HepG2 (cell line): ENCODE data around the gene CCDC102B. TPM values are rescaled to one million over a fixed set of nuclear protein-coding genes. Genes with fewer than 3 reads are reported as not detected.

Experiments used
- ATAC-seq: fragments of 200-7000 bp; cut with Tn5 transposase; 3 replicates; pipeline ENCODE4 v1.9.1; 2020; ENCODE audit warnings: mild to moderate bottlenecking, moderate library complexity
- BruUV-seq: library from RNA; stranded (reverse); fragments of 400-500 nt; replicated peaks from 2 replicates; lab custom pipeline; 2021; lab: Mats Ljungman, UMichigan
- CTCF ChIA-PET: fragments of 300-600 bp; formaldehyde crosslinking; extraction: SDS; loops from one replicate; lab custom pipeline; 2021; ENCODE audit warnings: low total read pairs, inconsistent platforms, low intra/inter-chr PET ratio; lab: Yijun Ruan, JAX
- POLR2A ChIA-PET: fragments of 350-600 bp; sonication (Branson Sonifier 250); formaldehyde crosslinking; loops from one replicate; lab custom pipeline; 2020; ENCODE audit warnings: antibody characterized with exemption, inconsistent platforms; lab: Yijun Ruan, JAX
- DNase-seq: peaks from one replicate; pipeline ENCODE4 v3.0.0-alpha.2; 2015; ENCODE audit warnings: low spot score
- FAIRE-seq: peaks from 3 replicates; lab custom pipeline; 2011; peaks lifted over from hg19 to GRCh38; lab: Jason Lieb, UNC
- H2AFZ ChIP-seq: one replicate; pipeline ENCODE4 v1.6.1; 2011; ENCODE audit warnings: low read length, inconsistent platforms
- H3K27ac ChIP-seq: fragments of 300-600 bp; 3 replicates; pipeline ENCODE4 v1.8.0; 2011; ENCODE audit warnings: mixed run types, mild to moderate bottlenecking, mixed read lengths, low read length, inconsistent platforms; ENCODE audit not compliant: insufficient read depth; ENCODE audit errors: extremely low read length
- H3K27me3 ChIP-seq, 2 experiments: fragments of 200-600 bp in 1 of 2; 2 replicates in 1 of 2; 3 replicates in 1 of 2; pipeline versions ENCODE4 v1.6.0 to v1.8.0; 2011; ENCODE audit warnings: low read length in 2 of 2, mild to moderate bottlenecking in 2 of 2, moderate library complexity in 2 of 2, inconsistent platforms in 1 of 2; ENCODE audit not compliant: insufficient read depth in 2 of 2, control insufficient read depth in 1 of 2
- H3K36me3 ChIP-seq, 2 experiments: fragments of 200-600 bp in 1 of 2; replicated peaks in 1 of 2; 2 replicates in 1 of 2; 3 replicates in 1 of 2; pipeline versions ENCODE4 v1.5.1 to v1.8.0; 2011; ENCODE audit warnings: low read length in 2 of 2, inconsistent platforms in 1 of 2; ENCODE audit not compliant: insufficient read depth in 2 of 2, control insufficient read depth in 1 of 2
- H3K4me1 ChIP-seq: 2 replicates; pipeline ENCODE4 v1.5.1; 2012; ENCODE audit warnings: low read length, inconsistent platforms; ENCODE audit not compliant: insufficient read depth
- H3K4me2 ChIP-seq: 2 replicates; pipeline ENCODE4 v1.6.0; 2011; ENCODE audit warnings: low read depth, low read length, inconsistent platforms
- H3K4me3 ChIP-seq, 3 experiments: fragments of 200-600 bp in 1 of 3; sonication (generic), shearing (Covaris generic) in 1 of 3; replicated peaks in 1 of 3; 2 replicates each; pipeline ENCODE4 v1.5.1; 2011 to 2016; ENCODE audit warnings: low read length in 3 of 3, inconsistent platforms in 2 of 3, low read depth in 2 of 3, mild to moderate bottlenecking in 2 of 3, control low read depth in 1 of 3, mixed read lengths in 1 of 3; ENCODE audit not compliant: insufficient read depth in 1 of 3
- H3K79me2 ChIP-seq: one replicate; pipeline ENCODE4 v1.6.1; 2011; ENCODE audit warnings: low read length, inconsistent platforms; ENCODE audit not compliant: insufficient read depth
- H3K9ac ChIP-seq: 2 replicates; pipeline ENCODE4 v1.6.0; 2011; ENCODE audit warnings: mild to moderate bottlenecking, low read depth, low read length, inconsistent platforms; ENCODE audit not compliant: insufficient read depth
- H3K9me3 ChIP-seq: 2 replicates; pipeline ENCODE4 v1.5.1; 2012; ENCODE audit warnings: mild to moderate bottlenecking, low read length
- H4K20me1 ChIP-seq: 2 replicates; pipeline ENCODE4 v1.6.0; 2011; ENCODE audit warnings: inconsistent platforms, mild to moderate bottlenecking, low read length, moderate library complexity; ENCODE audit not compliant: insufficient read depth
- BATF2 ChIP-seq: sonication (generic); formaldehyde crosslinking; IDR thresholded peaks from 2 replicates; pipeline ENCODE4 v1.8.0; 2022; ENCODE audit warnings: mild to moderate bottlenecking, missing genetic modification reagents, moderate library complexity
- GABPB1 ChIP-seq: IDR thresholded peaks from 2 replicates; pipeline ENCODE4 v1.6.1; 2016; ENCODE audit warnings: mild to moderate bottlenecking, missing genetic modification reagents, moderate library complexity, missing compliant biosample characterization
- HMGXB3 ChIP-seq: sonication (generic); formaldehyde crosslinking; IDR thresholded peaks from 2 replicates; pipeline ENCODE4 v1.4.0; 2020; ENCODE audit warnings: missing genetic modification reagents, borderline replicate concordance
- HOXA9 ChIP-seq: sonication (generic); formaldehyde crosslinking; IDR thresholded peaks from 2 replicates; pipeline ENCODE4 v1.8.1; 2022; ENCODE audit warnings: missing genetic modification reagents, mild to moderate bottlenecking, moderate library complexity, borderline replicate concordance
- NCOA5 ChIP-seq: sonication (generic); formaldehyde crosslinking; IDR thresholded peaks from 2 replicates; pipeline ENCODE4 v1.4.0; 2020; ENCODE audit warnings: missing genetic modification reagents
- SRSF1 ChIP-seq: fragments of 200-400 bp; formaldehyde crosslinking; optimal IDR thresholded peaks from 2 replicates; pipeline ENCODE3; 2017; ENCODE audit warnings: mild to moderate bottlenecking, low read depth, low read length, moderate library complexity
- ZBTB46 ChIP-seq: sonication (generic); formaldehyde crosslinking; IDR thresholded peaks from 2 replicates; pipeline ENCODE4 v1.4.0; 2020; ENCODE audit warnings: mild to moderate bottlenecking, missing genetic modification reagents, borderline replicate concordance
- ZGPAT ChIP-seq: IDR thresholded peaks from 2 replicates; pipeline ENCODE4 v1.6.1; 2016; ENCODE audit warnings: mild to moderate bottlenecking
- ZNF207 ChIP-seq: fragments of 450-650 bp; IDR thresholded peaks from 2 replicates; pipeline ENCODE4 v1.6.1; 2016; ENCODE audit warnings: antibody characterized with exemption, borderline replicate concordance
- ZNF3 ChIP-seq: IDR thresholded peaks from 2 replicates; pipeline ENCODE4 v1.7.0; 2017; ENCODE audit warnings: inconsistent platforms
- WGBS: methylation state at CpG from one replicate; pipeline ENCODE4 v1.1.6; 2017; ENCODE audit warnings: low lambda C conversion rate; 5-methylcytosine and 5-hydroxymethylcytosine counted together
- in situ Hi-C: cut with HindIII; loops from 2 replicates; pipeline ENCODE4 v1.10.0; 2017; ENCODE audit warnings: low pct_unique_long_range_greater_than_20kb; ENCODE audit not compliant: extremely low pct_ligation_motif_present
- intact Hi-C: fragments of 100-400 bp; cut with micrococcal nuclease; formaldehyde crosslinking; loops from one replicate; pipeline ENCODE4 v1.10.0; 2022; ENCODE audit not compliant: unreplicated experiment
- polyA plus RNA-seq, 8 experiments: library from polyadenylated mRNA; depleted of rRNA in 3 of 8; stranded (reverse) in 7 of 8; unstranded in 1 of 8; fragments of >200 nt; fragmentation: Illumina TruSeq in 4 of 8; extraction: Trizol in 4 of 8; gene quantifications; 2 replicates each; pipeline versions ENCODE4 v1.2.1 to v1.2.3, GENCODE V29; 2011 to 2016; ENCODE audit warnings: low read depth in 4 of 8, missing spikeins in 1 of 8, mixed read lengths in 1 of 8; ENCODE audit not compliant: insufficient read depth in 1 of 8
- total RNA-seq, 5 experiments: library from RNA; depleted of rRNA; stranded (reverse); fragments of >200 nt; fragmentation: Illumina TruSeq; extraction: Trizol; gene quantifications; 2 replicates each; pipeline ENCODE4 v1.2.3, GENCODE V29; 2016; ENCODE audit warnings: low read depth in 1 of 5
- TF ChIP-seq, protein P1 (sequence below): sonication (generic); formaldehyde crosslinking; IDR thresholded peaks from 2 replicates; pipeline ENCODE4 v1.9.0; 2021; ENCODE audit warnings: missing genetic modification reagents, borderline replicate concordance
- TF ChIP-seq, protein P2 (sequence below): sonication (generic); formaldehyde crosslinking; IDR thresholded peaks from 2 replicates; pipeline ENCODE4 v1.5.0; 2020; ENCODE audit warnings: missing genetic modification reagents

The CCDC102B gene
- total and polyA plus RNA-seq, 2 of the 13 experiments (the other 11 are each of a cell fraction or from before 2014, with no cell fraction given): 2.3 to 3.7 TPM

- no peak for TF ChIP-seq GABPB1 (CRISPR knock-in tag)
- TF ChIP-seq, protein P1, sequence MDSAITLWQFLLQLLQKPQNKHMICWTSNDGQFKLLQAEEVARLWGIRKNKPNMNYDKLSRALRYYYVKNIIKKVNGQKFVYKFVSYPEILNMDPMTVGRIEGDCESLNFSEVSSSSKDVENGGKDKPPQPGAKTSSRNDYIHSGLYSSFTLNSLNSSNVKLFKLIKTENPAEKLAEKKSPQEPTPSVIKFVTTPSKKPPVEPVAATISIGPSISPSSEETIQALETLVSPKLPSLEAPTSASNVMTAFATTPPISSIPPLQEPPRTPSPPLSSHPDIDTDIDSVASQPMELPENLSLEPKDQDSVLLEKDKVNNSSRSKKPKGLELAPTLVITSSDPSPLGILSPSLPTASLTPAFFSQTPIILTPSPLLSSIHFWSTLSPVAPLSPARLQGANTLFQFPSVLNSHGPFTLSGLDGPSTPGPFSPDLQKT (CRISPR knock-in tag): no peak
These were observed at the start of gene CCDC102B (continued) for GRCh38 chr18:68797871-68798270.

DNA sequence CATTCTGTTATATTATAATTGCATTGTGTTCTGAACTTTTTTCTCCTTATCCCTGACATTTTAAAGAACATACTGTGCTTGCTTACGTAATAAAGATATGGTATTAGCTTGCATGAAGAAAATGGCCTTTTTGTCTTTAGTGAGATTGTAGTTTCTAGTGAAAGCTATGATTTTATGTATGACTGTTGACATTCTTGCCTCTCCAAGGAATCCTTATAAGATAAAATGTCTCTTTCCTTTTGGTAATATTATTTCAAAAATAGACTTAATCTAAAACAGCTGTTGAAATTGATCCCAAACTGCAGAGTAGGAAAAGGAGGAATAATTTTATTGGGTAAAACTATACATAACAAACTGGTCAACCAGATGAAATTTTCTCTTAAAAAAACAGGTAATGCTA lies 40.8 kb upstream of the CCDC102B start:
- Histone ChIP-seq H3K4me1 (no peaks in the 10 kb centered on the region), H4K20me1 (no peaks in the 10 kb centered on the region), H3K9me3 (peaks cover 15% of the 10 kb centered on the region; the same call in 1 of the 2 replicates), H3K4me2 (no peak overlapping the region), H2AFZ (no peak overlapping the region), H3K27me3 (no peaks in the 10 kb centered on the region), H3K27ac (no peak overlapping the region), H3K36me3 (no peaks in the 10 kb centered on the region), H3K79me2 (no peaks in the 10 kb centered on the region), H3K9ac (no peak overlapping the region), H3K4me3 (no peak overlapping the region)
- intact Hi-C loops (loop anchor here (5.0 kb wide), 1 partner anchor 460 kb away; no protein-coding TSS in a partner anchor), in situ Hi-C loops (no loop called here)
- POLR2A ChIA-PET: no interaction called here
- FAIRE-seq (no peak), ATAC-seq (no peak), DNase-seq (no peak)
- CTCF ChIA-PET: no interaction called here
- 74% methylated on average over 1 of the region's 1 CpG for WGBS
- BruUV-seq: no TSS peak
- no peak for TF ChIP-seq ZBTB46
- no peak for TF ChIP-seq ZNF3 (CRISPR knock-in tag)
- TF ChIP-seq, protein P2, sequence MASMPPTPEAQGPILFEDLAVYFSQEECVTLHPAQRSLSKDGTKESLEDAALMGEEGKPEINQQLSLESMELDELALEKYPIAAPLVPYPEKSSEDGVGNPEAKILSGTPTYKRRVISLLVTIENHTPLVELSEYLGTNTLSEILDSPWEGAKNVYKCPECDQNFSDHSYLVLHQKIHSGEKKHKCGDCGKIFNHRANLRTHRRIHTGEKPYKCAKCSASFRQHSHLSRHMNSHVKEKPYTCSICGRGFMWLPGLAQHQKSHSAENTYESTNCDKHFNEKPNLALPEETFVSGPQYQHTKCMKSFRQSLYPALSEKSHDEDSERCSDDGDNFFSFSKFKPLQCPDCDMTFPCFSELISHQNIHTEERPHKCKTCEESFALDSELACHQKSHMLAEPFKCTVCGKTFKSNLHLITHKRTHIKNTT: no peak
- no peak for TF ChIP-seq BATF2
- TF ChIP-seq ZNF207: no peak
- TF ChIP-seq SRSF1: no peak
- no peak for TF ChIP-seq HMGXB3 (CRISPR knock-in tag)
- TF ChIP-seq HOXA9 (CRISPR knock-in tag): no peak
- no peak for TF ChIP-seq ZGPAT (CRISPR knock-in tag)
- TF ChIP-seq NCOA5: no peak
